ENCODE measurements around the gene KIAA0513. TPM values are rescaled to one million over a fixed set of nuclear protein-coding genes. Genes with fewer than 3 reads are reported as not detected.
"Not testable (repeated sequence)": the region's sequence is repeated elsewhere in the genome, so short reads cannot be mapped to it uniquely, and the experiment has no call there.

KIAA0513 gene
- total RNA-seq, 2 experiments from 2014 or later = 9.6 to 10.4 TPM

DNA sequence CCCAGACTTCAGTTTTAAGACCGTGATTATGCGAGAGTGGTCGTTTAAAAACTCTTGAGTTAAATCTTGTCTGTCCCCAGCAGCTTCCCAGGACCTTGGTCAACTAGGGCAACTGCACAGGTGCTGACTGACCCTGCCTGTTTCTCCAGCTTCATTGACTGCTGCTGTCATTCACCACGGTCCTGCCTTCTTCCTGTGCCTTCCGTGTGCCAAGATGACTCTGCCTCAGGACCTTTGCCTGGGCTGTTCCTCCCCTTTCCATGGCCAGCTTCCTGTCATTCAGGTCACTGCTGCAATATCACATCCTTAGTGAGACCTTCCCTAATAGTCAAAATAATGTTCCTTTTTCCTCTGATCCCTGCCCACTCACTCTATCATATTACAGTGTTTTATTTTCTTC lies 3.9 kb downstream of the KIAA0513 start:
- H3K4me3 Mint-ChIP-seq = no peak overlapping the region
- no peaks in the 10 kb centered on the region for H3K27me3 Mint-ChIP-seq
- ATAC-seq (no peak), DNase-seq (no peak)
- intact Hi-C loops (cut with DNase I, micrococcal nuclease) = no loop called here
- H3K27ac Mint-ChIP-seq = peak overlapping the region; percentile 7
- ChIA-PET CTCF (interaction anchor here (1.9 kb wide), 1 partner anchor 55 kb away, joined by 5 read pairs; no protein-coding TSS in a partner anchor), POLR2A (no interaction called here)
- H3K36me3 Mint-ChIP-seq (ENCODE audit: low read depth) = peaks cover 4% of the 10 kb centered on the region
- no peaks in the 10 kb centered on the region for H3K9me3 Mint-ChIP-seq (ENCODE audit: low read depth)
- H3K4me1 Mint-ChIP-seq = peaks cover 38% of the 10 kb centered on the region

DNA sequence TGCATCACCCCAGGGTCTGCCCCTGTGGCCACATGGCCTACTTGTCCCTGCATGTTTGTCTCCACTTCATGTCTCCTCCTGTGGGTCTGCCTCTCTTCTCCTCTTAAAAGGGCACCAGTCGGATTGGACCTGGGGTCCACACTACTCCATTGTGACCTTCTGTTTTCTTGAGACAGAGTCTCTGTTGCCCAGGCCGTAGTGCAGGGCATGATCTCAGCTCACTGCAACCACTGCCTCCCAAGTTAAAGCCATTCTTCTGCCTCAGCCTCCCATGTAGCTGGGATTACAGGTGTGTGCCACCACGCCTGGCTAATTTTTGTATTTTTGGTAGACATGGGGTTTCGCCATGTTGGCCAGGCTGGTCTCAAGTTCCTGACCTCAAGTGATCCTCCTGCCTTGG lies 4.6 kb downstream of the KIAA0513 start:
- H3K4me3 Mint-ChIP-seq; CTCF ChIA-PET; DNase-seq; intact Hi-C loops (cut with DNase I, micrococcal nuclease); ATAC-seq; H3K27ac Mint-ChIP-seq; POLR2A ChIA-PET; H3K27me3 Mint-ChIP-seq; H3K9me3 Mint-ChIP-seq (ENCODE audit: low read depth); H3K36me3 Mint-ChIP-seq (ENCODE audit: low read depth): not testable (repeated sequence)
- H3K4me1 Mint-ChIP-seq = peaks cover 42% of the 10 kb centered on the region

DNA sequence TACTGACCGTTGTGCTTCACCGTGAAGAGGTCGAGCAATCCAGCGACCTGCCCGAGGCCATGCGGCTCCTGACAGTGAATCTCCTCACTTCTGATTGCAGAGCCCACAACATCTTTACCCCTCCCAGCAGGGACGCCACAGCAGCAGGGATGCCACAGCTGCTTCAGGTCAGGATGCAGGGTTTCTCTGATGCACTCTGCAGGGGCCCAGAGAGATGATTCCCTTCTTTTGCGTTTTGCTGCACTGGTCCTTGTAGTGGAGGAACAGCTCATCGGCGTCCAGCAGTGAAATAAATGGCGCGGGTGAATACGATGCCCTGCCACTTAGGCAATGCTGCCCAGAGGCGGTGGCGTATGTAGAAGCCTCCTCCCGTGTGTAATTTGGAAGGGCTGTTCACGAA lies 5.6 kb downstream of the KIAA0513 start:
- ATAC-seq (no peak), DNase-seq (no peak)
- H3K4me1 Mint-ChIP-seq = peaks cover 41% of the 10 kb centered on the region
- H3K4me3 Mint-ChIP-seq = no peak overlapping the region
- ChIA-PET POLR2A (no interaction called here), CTCF (no interaction called here)
- no peaks in the 10 kb centered on the region for H3K27me3 Mint-ChIP-seq
- peaks cover 4% of the 10 kb centered on the region for H3K36me3 Mint-ChIP-seq (ENCODE audit: low read depth)
- H3K27ac Mint-ChIP-seq = no peak overlapping the region
- intact Hi-C loops (cut with DNase I, micrococcal nuclease) = no loop called here
- no peaks in the 10 kb centered on the region for H3K9me3 Mint-ChIP-seq (ENCODE audit: low read depth)

DNA sequence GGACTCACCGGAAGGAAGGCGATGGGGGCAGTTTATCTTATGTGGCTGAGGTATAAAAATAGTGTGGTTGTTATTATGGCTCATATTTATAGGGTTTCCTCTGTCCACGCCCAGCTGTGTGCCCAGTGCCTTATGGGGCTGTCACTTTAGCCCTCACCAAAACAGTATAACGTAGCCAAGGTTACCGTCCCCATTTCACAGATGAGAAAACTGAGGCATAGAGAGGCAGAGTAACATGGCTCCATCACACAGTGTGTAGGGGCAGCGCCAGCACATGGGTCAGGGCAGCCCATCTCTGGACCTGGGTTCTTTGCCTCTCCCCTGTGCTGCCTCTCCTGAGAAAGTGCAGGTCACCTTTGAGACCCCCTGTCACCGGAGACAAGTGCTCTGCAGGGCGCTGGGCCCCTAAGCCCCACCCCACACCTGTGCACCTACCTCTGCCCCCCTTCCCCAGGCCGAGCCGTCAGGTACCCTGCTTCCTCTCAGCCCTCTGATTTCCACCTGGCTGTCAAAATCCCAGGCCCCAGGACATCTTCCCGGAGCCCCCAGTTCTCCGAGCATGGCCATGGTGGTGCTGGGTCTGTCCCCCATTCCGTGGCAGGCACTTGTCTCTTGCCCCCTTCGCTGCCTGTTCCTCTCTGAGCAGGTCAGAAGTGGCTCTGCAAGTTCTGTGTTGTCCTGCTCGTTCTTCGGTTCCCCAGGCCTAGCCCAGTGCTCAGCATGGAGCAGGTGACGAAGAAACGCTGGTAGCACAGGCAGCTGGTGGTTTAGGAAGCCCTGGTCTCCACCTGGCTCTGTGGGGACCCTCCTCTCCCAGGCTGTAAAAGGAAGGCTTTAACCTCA lies 7.2 kb downstream of the KIAA0513 start:
- Mint-ChIP-seq H3K27ac (no peak overlapping the region), H3K27me3 (no peaks in the 10 kb centered on the region), H3K9me3 (ENCODE audit: low read depth) (no peaks in the 10 kb centered on the region), H3K4me1 (peaks cover 25% of the 10 kb centered on the region), H3K36me3 (ENCODE audit: low read depth) (peaks cover 4% of the 10 kb centered on the region), H3K4me3 (no peak overlapping the region)
- ChIA-PET POLR2A (no interaction called here), CTCF (no interaction called here)
- no peak for ATAC-seq
- intact Hi-C loops (cut with DNase I, micrococcal nuclease) = no loop called here
- DNase-seq = no peak

DNA sequence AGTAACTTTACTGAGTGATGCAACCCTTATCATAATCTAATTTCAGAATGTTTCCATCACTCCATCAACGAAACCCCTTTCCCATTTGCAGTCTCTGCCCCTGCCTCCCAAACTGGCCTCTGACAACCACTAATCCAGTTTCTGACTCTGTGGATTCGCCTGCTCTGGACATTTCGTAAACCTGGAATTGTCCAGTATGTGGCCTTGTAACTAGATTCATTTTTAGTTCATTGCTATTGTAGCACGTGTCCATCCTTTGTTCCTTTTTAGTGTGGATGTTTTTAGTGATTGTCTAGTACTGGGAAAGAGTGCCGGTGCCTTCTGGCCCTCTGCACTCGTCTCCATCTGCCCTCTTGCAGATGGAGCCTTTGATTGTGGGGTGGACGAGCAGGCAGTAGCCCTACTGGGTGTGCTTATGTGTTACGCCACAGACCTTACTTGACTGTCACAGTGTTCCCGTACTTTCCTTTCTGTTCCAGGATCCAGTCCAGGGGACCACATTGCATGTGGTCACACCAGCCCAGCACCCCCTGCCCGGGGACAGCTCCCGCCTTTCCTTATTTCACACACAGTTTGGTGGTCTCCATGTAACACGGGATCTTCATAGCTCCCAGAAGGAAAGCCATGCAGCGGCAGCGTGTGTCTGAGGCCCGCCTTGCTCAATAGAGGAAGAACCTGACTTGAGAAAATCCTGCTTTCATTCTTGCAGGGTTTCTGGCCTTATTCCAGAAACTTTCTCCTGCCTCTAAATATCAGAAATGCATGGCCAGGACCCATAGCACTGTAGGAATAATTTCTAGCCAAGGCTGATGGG lies 8.8 kb downstream of the KIAA0513 start:
- no peaks in the 10 kb centered on the region for H3K9me3 Mint-ChIP-seq (ENCODE audit: low read depth)
- intact Hi-C loops (cut with DNase I, micrococcal nuclease) = no loop called here
- POLR2A ChIA-PET = no interaction called here
- peaks cover 3% of the 10 kb centered on the region for H3K36me3 Mint-ChIP-seq (ENCODE audit: low read depth)
- DNase-seq = no peak
- no peak for ATAC-seq
- H3K4me3 Mint-ChIP-seq = no peak overlapping the region
- H3K27me3 Mint-ChIP-seq = no peaks in the 10 kb centered on the region
- peaks cover 16% of the 10 kb centered on the region for H3K4me1 Mint-ChIP-seq
- CTCF ChIA-PET = interaction anchor here (0.6 kb wide), 1 partner anchor 283 kb away, joined by 3 read pairs; no protein-coding TSS in a partner anchor
- peak overlapping the region; percentile 32 for H3K27ac Mint-ChIP-seq

DNA sequence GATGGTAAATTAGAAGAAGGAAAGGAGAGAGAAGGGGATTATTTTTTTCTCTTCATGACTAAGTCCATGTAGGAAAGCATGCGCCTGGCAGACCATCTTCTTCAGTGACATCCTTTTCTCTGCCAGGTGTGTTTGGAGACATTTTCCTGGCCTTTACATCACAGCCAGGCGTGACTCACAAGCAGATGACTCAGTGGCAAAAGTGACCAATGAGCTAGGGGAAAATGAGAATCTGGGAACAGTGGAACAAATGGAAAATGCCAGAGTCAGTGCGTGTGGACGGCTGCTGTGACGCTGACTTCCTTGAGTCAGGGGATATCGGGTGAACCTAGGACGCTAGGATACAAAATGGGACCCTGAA lies 9.4 kb downstream of the KIAA0513 start:
- no peaks in the 10 kb centered on the region for H3K27me3 Mint-ChIP-seq
- H3K36me3 Mint-ChIP-seq (ENCODE audit: low read depth) = no peaks in the 10 kb centered on the region
- no peaks in the 10 kb centered on the region for H3K9me3 Mint-ChIP-seq (ENCODE audit: low read depth)
- DNase-seq (peak; percentile 46), ATAC-seq (peak; percentile 39)
- intact Hi-C loops (cut with DNase I, micrococcal nuclease) = no loop called here
- no peak overlapping the region for H3K4me3 Mint-ChIP-seq
- H3K27ac Mint-ChIP-seq = peak overlapping the region; percentile 16
- H3K4me1 Mint-ChIP-seq = peaks cover 16% of the 10 kb centered on the region
- POLR2A ChIA-PET = no interaction called here
- CTCF ChIA-PET = interaction anchor here (0.6 kb wide), 1 partner anchor 284 kb away, joined by 3 read pairs; no protein-coding TSS in a partner anchor

DNA sequence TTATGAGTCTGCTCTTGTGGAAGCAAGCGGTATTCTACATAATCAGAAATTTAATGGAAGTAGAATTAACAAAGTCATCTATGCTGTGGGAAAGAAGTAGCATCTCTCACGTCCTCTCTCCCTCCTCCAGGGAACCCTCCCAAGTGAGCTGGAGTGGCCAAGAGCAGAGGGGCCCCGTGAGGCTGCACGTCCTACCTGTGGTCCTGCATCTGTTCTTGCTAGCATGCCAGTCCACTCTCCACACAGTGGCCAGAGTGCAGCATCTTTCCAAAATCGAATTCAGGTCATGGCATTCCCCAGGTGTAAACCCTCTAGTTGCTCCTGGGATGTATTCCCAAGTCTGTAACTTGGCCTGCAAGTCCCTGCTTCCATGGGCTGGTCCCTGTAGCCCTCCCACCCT lies 10.1 kb downstream of the KIAA0513 start:
- no peaks in the 10 kb centered on the region for H3K27me3 Mint-ChIP-seq
- ATAC-seq (no peak), DNase-seq (no peak)
- H3K4me1 Mint-ChIP-seq = peaks cover 16% of the 10 kb centered on the region
- POLR2A ChIA-PET = no interaction called here
- no peak overlapping the region for H3K4me3 Mint-ChIP-seq
- H3K9me3 Mint-ChIP-seq (ENCODE audit: low read depth) = no peaks in the 10 kb centered on the region
- intact Hi-C loops (cut with DNase I, micrococcal nuclease) = no loop called here
- no peaks in the 10 kb centered on the region for H3K36me3 Mint-ChIP-seq (ENCODE audit: low read depth)
- CTCF ChIA-PET = no interaction called here
- no peak overlapping the region for H3K27ac Mint-ChIP-seq

DNA sequence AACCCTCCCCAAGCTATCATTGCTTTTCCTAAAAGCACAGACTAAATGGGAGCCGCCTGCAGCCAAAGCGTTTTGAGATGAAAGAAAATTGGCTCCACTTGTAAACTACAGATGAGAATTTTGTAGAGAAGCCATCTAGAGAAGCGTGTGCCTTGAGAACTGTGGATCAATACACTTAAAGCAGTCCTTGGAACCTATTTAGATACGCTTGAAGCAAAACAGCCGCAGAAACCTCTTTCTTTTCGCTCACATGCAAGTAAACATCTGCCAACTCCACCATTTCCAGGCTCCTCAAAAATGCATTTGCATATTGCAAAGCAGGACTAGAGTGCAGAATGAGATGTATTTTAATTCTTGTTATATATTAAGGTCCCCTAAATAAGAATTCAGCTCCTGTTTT lies 13.1 kb downstream of the KIAA0513 start:
- DNase-seq = no peak
- ChIA-PET CTCF (no interaction called here), POLR2A (no interaction called here)
- Mint-ChIP-seq H3K9me3 (ENCODE audit: low read depth) (no peaks in the 10 kb centered on the region), H3K36me3 (ENCODE audit: low read depth) (peaks cover 2% of the 10 kb centered on the region), H3K27me3 (no peaks in the 10 kb centered on the region), H3K4me3 (no peak overlapping the region), H3K4me1 (peaks cover 14% of the 10 kb centered on the region), H3K27ac (no peak overlapping the region)
- intact Hi-C loops (cut with DNase I, micrococcal nuclease) = no loop called here
- no peak for ATAC-seq

DNA sequence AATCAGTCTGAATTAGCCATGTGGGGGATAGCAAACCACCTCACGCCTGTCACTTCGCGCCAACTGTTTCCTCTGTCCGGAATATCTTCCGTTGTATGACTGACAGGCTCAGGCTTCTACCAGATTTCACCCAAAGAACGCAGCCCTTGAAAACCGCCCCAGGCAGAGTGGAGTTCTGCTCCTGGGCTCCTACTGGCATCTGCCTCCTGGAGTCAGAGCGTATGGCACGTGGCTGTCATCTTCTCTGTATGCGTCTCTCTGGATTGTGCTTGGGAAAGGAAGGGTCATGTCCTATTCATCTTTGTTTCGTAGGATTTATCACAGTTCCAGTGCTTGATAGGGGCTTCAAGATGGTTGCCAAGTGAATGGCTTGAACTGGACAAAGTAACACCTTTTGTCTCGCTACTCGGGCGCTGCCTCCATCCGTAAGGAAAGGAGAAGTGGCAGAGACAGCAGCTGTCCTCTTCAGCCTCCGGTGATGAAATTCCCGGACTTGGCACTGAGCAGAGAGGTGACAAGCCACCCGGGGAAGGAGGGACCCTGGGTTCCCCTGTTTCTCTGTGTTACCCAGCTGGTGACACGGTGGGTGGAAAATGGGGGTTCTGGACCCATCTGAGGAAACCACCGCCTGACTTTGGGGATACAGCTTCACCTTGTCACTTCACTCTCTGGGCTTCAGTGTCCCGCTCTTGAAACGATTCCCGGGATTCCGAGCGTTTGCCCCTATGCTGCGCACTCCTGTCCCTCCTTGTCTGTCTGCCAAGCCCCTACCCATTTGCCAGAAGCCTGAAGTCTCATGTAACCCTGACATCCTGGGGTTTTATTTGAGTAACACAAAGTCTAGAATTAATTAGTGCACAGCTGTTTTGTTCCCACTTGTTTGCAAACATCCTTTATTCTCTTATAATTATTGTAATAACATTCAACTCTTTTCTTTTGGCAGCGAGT lies 13.9 kb downstream of the KIAA0513 start:
- CTCF ChIA-PET = interaction anchor here (0.6 kb wide), 1 partner anchor 86 kb away, joined by 4 read pairs; no protein-coding TSS in a partner anchor
- ATAC-seq (no peak), DNase-seq (no peak)
- Mint-ChIP-seq H3K27ac (no peak overlapping the region), H3K27me3 (no peaks in the 10 kb centered on the region), H3K4me3 (no peak overlapping the region), H3K9me3 (ENCODE audit: low read depth) (no peaks in the 10 kb centered on the region), H3K36me3 (ENCODE audit: low read depth) (peaks cover 2% of the 10 kb centered on the region), H3K4me1 (peaks cover 16% of the 10 kb centered on the region)
- POLR2A ChIA-PET = no interaction called here
- intact Hi-C loops (cut with DNase I, micrococcal nuclease) = no loop called here

DNA sequence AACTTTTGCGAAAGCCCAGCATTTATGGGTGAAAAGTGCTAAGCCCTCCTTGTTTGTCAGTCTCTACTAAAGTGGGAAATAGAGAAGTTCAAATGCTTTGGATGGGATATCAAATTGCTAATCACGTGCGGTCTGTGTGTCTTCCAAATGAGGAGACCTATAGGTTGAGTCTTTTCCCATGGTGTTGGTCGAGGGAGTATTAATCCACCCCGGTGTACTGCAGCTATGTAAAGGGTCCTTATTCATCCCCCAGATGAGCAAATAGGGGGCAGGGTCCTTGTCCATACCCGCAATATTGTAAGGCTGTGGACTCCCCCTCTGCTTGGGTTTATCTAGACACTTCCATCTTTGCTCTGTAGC lies 14.6 kb downstream of the KIAA0513 start:
- peaks cover 2% of the 10 kb centered on the region for H3K36me3 Mint-ChIP-seq (ENCODE audit: low read depth)
- H3K27me3 Mint-ChIP-seq = no peaks in the 10 kb centered on the region
- H3K9me3 Mint-ChIP-seq (ENCODE audit: low read depth) = no peaks in the 10 kb centered on the region
- CTCF ChIA-PET = interaction anchor here (0.6 kb wide), 1 partner anchor 85 kb away, joined by 4 read pairs; no protein-coding TSS in a partner anchor
- H3K4me1 Mint-ChIP-seq = peaks cover 16% of the 10 kb centered on the region
- POLR2A ChIA-PET = no interaction called here
- H3K27ac Mint-ChIP-seq = no peak overlapping the region
- ATAC-seq (no peak), DNase-seq (no peak)
- H3K4me3 Mint-ChIP-seq = no peak overlapping the region
- intact Hi-C loops (cut with DNase I, micrococcal nuclease) = no loop called here

DNA sequence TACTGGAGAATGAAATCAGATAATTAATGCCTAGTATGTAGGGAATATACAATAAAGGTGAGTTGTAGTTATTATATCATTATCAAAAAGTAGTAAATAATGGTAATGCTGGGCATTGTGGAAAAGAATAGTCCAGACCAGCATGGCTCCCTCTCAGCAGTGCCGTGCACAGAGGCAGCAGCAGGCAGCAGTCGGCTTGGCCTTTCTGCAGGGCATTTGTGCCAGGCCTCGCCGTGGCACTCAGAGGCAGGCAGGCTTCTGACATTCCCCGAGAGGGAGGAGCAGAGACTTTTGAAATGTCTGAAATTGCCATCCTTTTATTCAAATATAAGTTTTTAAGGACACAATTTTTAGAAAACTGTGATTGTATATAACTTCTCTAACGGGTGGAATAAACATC lies 15.0 kb downstream of the KIAA0513 start:
- POLR2A ChIA-PET = no interaction called here
- DNase-seq = no peak

More for the DNA sequence above, 15.0 kb downstream of the KIAA0513 start:
- Mint-ChIP-seq H3K27me3 (no peaks in the 10 kb centered on the region), H3K27ac (no peak overlapping the region), H3K9me3 (ENCODE audit: low read depth) (no peaks in the 10 kb centered on the region), H3K4me1 (peaks cover 19% of the 10 kb centered on the region), H3K4me3 (no peak overlapping the region), H3K36me3 (ENCODE audit: low read depth) (peaks cover 2% of the 10 kb centered on the region)
- CTCF ChIA-PET = no interaction called here
- ATAC-seq = no peak
- intact Hi-C loops (cut with DNase I, micrococcal nuclease) = no loop called here

All from activated CD4-positive, alpha-beta T cell treated with anti-CD3 and anti-CD28 coated beads for 36 hours (primary cell).